ENCODE data around the gene ZSWIM3.
A peak's percentile ranks its signal among the peaks of the same experiment; 100 is the strongest.

Gene ZSWIM3

DNA sequence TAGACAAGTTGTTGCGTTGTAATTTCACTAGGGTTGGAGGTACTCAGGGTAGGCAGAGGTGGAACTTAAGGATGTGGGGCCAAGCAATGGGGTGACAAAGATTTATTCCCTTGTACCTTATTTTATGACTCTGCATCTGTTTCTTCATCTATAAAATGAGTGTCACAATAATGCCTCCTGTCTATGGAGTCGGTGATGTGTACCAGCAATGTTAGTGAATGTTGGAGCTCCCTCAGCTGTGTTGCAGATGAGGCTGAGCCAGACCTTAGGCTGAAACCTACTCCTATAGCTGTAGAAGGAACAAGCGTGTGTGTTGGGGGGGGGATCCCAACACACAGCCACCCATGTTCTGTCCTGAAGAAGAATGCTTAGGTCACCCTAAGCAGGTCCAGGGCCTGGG lies 40.5 kb upstream of the ZSWIM3 start:
- no peak for DNase-seq (ENCODE audit: extremely low read depth, low read depth)
- TF ChIP-seq, protein P1, sequence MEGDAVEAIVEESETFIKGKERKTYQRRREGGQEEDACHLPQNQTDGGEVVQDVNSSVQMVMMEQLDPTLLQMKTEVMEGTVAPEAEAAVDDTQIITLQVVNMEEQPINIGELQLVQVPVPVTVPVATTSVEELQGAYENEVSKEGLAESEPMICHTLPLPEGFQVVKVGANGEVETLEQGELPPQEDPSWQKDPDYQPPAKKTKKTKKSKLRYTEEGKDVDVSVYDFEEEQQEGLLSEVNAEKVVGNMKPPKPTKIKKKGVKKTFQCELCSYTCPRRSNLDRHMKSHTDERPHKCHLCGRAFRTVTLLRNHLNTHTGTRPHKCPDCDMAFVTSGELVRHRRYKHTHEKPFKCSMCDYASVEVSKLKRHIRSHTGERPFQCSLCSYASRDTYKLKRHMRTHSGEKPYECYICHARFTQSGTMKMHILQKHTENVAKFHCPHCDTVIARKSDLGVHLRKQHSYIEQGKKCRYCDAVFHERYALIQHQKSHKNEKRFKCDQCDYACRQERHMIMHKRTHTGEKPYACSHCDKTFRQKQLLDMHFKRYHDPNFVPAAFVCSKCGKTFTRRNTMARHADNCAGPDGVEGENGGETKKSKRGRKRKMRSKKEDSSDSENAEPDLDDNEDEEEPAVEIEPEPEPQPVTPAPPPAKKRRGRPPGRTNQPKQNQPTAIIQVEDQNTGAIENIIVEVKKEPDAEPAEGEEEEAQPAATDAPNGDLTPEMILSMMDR (IDR thresholded peaks at IDR 0.05; ENCODE audit: low read depth, low read length) = no peak

DNA sequence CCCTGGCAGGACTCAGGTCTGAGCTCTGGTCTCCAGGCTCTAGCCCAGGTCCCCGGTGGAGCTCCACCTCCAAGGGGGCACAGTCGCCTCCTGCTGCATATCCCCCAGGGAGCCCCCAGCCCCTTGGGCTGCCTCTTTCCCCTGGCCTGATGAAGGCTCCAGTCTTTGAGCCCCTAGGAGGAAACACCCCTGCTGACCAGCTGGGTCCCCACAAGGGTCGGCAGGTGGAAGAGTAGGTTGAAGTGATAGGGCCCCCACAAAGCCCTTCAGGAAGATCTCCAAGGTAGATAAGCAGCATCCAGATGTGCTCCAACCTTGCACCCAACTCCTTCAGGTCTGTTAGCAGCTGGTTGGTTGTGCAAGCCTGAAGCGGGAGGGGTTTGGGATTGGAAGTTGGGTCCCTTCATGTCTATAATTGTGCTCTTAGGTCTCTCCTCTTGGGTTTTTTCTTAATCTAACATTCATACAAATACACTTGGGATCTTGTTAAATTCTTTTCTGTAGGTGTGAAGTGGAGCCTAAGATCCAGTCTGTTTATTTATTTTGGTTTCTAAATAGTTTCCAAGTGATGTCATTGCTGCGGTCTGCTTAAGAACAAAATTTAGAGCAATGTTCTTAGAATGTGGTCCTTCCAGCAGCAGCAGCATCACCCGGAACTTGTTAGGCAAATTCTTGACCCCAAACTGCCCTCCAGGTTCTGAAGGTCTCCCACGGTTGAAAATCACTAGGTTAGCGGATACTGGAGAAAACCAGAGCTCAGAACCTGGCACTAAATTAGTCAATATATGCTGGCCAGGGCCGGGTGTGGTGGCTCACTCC lies 39.8 kb upstream of the ZSWIM3 start:
- peak; percentile 66 for DNase-seq (ENCODE audit: extremely low read depth, low read depth)
- TF ChIP-seq, protein P1 (IDR thresholded peaks at IDR 0.05; ENCODE audit: low read depth, low read length) = no peak

DNA sequence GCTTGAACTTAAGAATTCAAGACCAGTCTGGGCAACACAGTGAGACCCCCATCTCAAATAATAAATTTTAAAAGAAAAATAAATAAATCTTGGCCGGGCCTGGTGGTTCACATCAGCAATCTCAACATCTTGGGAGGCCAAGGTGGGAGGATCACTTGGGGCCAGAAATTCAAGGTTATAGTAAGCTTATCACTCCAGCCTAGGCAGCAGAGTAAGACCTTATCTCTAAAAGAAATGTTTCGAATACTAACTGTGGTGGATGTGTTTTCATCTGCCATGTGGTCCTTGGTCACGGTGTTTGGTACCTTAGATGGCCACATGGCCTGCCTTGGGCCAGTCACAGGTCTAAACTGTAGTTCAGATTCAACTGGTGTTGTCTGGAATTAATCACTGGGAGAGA lies 39.2 kb upstream of the ZSWIM3 start:
- DNase-seq (ENCODE audit: extremely low read depth, low read depth) = no peak
- TF ChIP-seq, protein P1 (IDR thresholded peaks at IDR 0.05; ENCODE audit: low read depth, low read length) = no peak

DNA sequence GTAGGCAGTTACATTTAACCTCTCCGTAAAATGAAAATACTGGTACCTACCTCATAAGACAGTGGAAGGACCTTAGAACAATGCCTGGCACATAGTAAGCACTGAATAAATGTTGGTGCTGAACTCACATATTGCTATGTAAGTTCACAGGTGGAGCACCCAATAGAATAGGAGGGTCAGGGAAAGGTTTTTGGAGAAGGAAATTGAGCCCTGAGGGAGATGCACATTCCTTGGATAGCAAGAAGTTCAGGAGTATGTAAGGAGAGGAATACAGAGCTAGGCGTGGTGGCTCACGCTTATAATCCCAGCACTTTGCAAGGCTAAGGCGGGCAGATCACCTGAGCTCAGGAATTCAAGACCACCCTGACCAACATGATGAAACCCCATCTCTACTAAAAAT lies 37.9 kb upstream of the ZSWIM3 start:
- DNase-seq (ENCODE audit: extremely low read depth, low read depth) = no peak
- TF ChIP-seq, protein P1 (IDR thresholded peaks at IDR 0.05; ENCODE audit: low read depth, low read length) = no peak

DNA sequence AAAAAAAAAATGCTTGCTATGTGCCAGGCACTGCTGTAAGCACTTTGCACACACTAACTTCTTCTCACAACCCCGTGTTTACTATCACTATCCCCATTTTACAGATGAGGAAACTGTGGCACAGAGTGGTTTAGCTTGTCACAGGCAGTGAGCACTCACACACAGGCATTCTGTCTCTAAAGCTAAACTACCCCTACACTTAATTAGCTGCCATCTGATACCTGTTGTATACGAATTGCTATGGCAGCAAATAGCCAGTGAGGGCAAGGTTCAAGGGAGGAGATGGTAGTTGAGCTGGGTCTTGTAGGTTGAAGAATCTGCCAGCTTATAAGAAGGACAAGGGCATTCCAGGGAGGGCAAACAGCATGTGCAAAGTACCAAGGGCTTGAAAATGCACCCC lies 35.5 kb upstream of the ZSWIM3 start:
- no peak for DNase-seq (ENCODE audit: extremely low read depth, low read depth)
- TF ChIP-seq, protein P1 (IDR thresholded peaks at IDR 0.05; ENCODE audit: low read depth, low read length) = no peak

DNA sequence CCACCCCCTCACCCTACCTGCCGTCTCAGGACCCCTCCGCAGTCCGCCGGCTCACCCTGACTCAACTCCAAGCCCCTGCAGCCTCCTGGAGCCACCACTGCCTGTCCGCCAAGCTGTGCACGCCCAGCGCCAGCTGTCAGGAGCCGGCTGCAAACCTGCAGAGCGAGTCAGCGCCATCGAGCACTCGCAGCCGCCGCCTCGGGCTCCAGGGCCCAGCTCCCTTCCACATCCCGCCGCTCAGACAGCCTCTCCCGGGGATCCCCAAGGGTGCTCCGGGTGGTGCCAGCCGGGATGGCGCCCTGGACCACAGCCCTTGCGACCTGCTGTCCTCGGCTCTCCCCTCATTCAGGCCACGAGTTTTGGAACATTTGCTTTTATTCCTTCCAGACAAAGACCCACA lies 34.6 kb upstream of the ZSWIM3 start:
- TF ChIP-seq, protein P1 (IDR thresholded peaks at IDR 0.05; ENCODE audit: low read depth, low read length) = no peak
- no peak for DNase-seq (ENCODE audit: extremely low read depth, low read depth)

DNA sequence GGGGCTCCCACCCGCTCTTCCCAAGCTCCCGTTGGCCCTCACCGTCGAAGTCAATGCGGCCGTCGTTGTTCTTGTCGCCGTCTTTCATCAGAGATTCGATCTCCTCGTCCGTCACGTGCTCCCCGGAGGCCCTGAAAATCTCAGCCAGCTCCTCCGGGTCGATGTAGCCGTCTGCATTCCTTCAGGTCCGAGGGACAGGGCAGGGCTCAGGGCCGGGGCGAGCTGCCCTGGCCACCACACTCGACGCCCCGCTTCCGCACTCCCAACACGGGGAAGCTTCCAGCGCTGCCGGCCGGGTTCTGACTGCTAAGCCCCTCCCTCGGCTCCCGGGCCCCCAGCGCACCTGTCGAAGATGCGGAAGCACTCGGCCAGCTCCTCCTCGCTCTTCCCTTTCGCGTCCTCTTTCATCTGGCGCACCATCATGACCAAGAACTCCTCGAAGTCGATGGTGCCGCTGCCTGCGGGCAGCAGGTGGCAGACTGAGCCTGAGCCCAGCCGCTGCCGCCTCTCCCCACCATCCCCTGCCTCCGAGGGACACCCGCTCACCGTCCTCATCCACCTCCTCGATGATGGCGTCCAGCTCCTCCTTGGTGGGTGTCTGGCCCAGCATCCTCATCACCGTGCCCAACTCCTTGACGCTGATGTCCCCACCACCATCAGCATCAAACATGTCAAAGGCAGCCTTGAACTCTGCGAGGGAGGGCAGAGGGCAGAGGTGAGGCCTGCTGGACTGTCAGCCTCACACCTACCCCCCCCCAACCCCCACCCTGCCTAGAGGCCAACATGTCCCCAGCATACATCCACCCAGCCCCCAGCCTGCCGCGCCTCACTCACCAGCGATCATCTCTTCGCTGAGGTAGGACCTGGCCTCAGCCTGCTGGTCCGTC lies 33.2 kb upstream of the ZSWIM3 start:
- TF ChIP-seq, protein P1 (IDR thresholded peaks at IDR 0.05; ENCODE audit: low read depth, low read length) = peak; percentile 45
- DNase-seq (ENCODE audit: extremely low read depth, low read depth) = no peak
